HFFc6 (cell line): Measurements from ENCODE around the gene SAFB. TPM values are rescaled to one million over a fixed set of nuclear protein-coding genes. Genes with fewer than 3 reads are reported as not detected.

Source experiments
- DNase-seq: peaks from one replicate; pipeline ENCODE4 v3.0.0-alpha.2; 2018
- H3K27ac Mint-ChIP-seq: 2 replicates; pipeline ENCODE4 v1.8.0; 2020; ENCODE audit warnings: mild to moderate bottlenecking, mixed read lengths
- H3K27me3 Mint-ChIP-seq: 2 replicates; pipeline ENCODE4 v1.8.0; 2021; ENCODE audit warnings: mild to moderate bottlenecking, moderate library complexity, mixed read lengths; ENCODE audit not compliant: insufficient read depth
- H3K36me3 Mint-ChIP-seq: 2 replicates; pipeline ENCODE4 v1.8.0; 2021; ENCODE audit warnings: low read depth, mixed read lengths
- H3K4me1 Mint-ChIP-seq: 2 replicates; pipeline ENCODE4 v1.8.0; 2020; ENCODE audit warnings: low read depth, mixed read lengths
- H3K4me3 Mint-ChIP-seq: 2 replicates; pipeline ENCODE4 v1.8.0; 2020; ENCODE audit warnings: mild to moderate bottlenecking, moderate library complexity, mixed read lengths
- H3K9me3 Mint-ChIP-seq: 2 replicates; pipeline ENCODE4 v1.8.0; 2020; ENCODE audit warnings: mild to moderate bottlenecking, mixed read lengths
- CTCF ChIP-seq: fragments of 200-600 bp; sonication (generic); IDR thresholded peaks from 2 replicates; pipeline ENCODE4 v1.5.0; 2021; ENCODE audit warnings: antibody characterized with exemption, mild to moderate bottlenecking
- long read RNA-seq: library from polyadenylated mRNA; unstranded; transcript quantifications from one replicate; pipeline ENCODE4 v2.0.0, GENCODE V29; 2019
- total RNA-seq, 6 experiments: library from RNA; stranded (reverse); fragmentation: NEBNext Ultra II Directional; extraction: Animal tissue kit (Norgen Biotek cat#: 25700); gene quantifications; 2 replicates in 1 of 6; 3 replicates in 5 of 6; pipeline ENCODE4 v1.2.3, GENCODE V29; 2021

The SAFB gene
- 10 to 100 TPM; 41.7 to 53.6 (median 49.3) TPM for total RNA-seq
- long read RNA-seq, transcript SAFB-211 (21 exons, 3,014 nt): major isoform, 30 of 75 reads
- long read RNA-seq, transcript SAFB-205 (21 exons, 2,842 nt): minor isoform, 18 of 75 reads
- long read RNA-seq, partial matches to known transcripts: 13 of 75 reads
- long read RNA-seq, other reads (novel, unspliced or antisense): 10 of 75 reads

DNA sequence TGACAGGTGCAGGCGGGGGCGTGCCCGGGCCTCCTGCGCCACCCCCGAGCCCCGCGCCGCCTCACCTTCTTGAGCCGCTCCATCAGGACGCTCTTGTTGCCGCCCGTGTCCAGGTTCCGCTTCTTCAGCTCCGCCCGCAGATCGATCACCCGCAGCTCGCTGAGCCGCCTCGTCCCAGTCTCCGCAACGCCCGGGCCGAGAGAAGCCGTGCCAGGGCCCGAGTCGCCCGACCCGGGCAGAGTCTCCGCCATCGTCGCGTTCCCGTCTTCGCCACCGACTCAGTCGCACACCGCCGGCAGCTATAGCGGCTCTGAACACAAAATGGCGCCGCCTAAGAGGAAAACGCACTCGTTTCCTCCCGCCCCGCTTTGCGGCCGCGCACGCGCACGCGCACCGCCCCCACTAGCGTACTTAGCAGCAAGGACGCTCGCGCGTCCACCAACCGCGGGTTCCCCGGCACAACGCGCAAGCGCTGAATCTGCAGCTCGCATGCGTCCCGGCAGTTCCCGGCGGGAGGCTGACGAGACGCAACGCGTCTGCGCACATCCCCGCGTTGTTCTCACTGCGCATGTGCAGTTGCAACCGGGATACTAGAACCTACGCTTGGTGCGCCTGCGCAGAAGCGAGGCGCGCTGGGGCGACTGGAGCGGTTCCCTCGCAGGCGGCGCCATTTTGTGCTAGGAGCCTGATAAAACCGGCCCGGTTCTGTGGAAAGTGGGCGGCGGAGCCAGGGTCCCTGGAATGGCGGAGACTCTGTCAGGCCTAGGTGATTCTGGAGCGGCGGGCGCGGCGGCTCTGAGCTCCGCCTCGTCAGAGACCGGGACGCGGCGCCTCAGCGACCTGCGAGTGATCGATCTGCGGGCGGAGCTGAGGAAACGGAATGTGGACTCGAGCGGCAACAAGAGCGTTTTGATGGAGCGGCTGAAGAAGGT, at the start of gene SAFB, which contains the start of gene SAFB2:
Gene SAFB (plus strand): TSS at position 619 of the 932 bp plus-strand sequence. CDS start 123 bp downstream, at position 742.
Gene SAFB2 (minus strand): TSS at position 312 of the 932 bp plus-strand sequence. CDS start 61 bp downstream, at position 251.
- peaks cover 3% of the 10 kb centered on the region; the same call in 1 of the 2 replicates for H3K9me3 Mint-ChIP-seq
- H3K4me3 Mint-ChIP-seq: peak within 1 kb of the TSS; percentile 100
- peaks cover 54% of the 10 kb centered on the region for H3K4me1 Mint-ChIP-seq
- H3K27ac Mint-ChIP-seq: peak within 1 kb of the TSS; percentile 100
- peak; percentile 99 for DNase-seq
- H3K27me3 Mint-ChIP-seq: peaks cover 3% of the 10 kb centered on the region
- peaks cover 65% of the 10 kb centered on the region for H3K36me3 Mint-ChIP-seq
- no peak for TF ChIP-seq CTCF

- Mint-ChIP-seq H3K36me3 (no peaks in the 10 kb centered on the region), H3K9me3 (no peaks in the 10 kb centered on the region), H3K27ac (no peak overlapping the region), H3K4me3 (no peak overlapping the region), H3K27me3 (no peaks in the 10 kb centered on the region), H3K4me1 (peaks cover 11% of the 10 kb centered on the region)
- TF ChIP-seq CTCF: no peak
- no peak for DNase-seq
Observed at GRCh38 chr19:5575590-5575989, 47.3 kb upstream of the SAFB start.

- DNase-seq: peak; percentile 9
- no peaks in the 10 kb centered on the region for H3K9me3 Mint-ChIP-seq
- peak; percentile 100 for TF ChIP-seq CTCF
- no peaks in the 10 kb centered on the region for H3K36me3 Mint-ChIP-seq
- H3K27ac Mint-ChIP-seq: no peak overlapping the region
- H3K27me3 Mint-ChIP-seq: no peaks in the 10 kb centered on the region
- peaks cover 11% of the 10 kb centered on the region for H3K4me1 Mint-ChIP-seq
- peak overlapping the region; percentile 62 for H3K4me3 Mint-ChIP-seq
Observed at GRCh38 chr19:5578097-5578846, 44.6 kb upstream of the SAFB start.

DNA sequence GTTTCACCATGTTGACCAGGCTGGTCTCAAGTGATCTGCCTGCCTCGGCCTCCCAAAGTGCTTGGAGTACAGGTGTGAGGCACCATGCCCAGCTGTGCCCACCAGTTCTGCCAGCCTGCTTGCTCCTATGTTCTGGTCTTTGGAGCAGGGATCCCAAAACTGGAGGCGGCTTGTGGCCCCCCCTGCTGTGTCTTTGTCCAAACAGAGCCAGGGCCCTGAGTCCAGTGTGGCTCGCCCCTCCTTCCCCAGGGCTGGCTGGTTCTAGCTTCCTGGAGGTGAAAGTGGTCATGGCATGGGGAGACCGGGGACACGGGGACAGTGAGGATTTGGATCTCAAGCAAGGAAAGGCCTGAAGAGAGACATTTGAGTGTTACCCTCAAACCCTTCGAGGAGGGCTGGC, 43.6 kb upstream of the SAFB start:
- no peak for TF ChIP-seq CTCF
- H3K27ac Mint-ChIP-seq: no peak overlapping the region
- H3K9me3 Mint-ChIP-seq: no peaks in the 10 kb centered on the region
- no peak for DNase-seq
- peaks cover 11% of the 10 kb centered on the region for H3K4me1 Mint-ChIP-seq
- no peaks in the 10 kb centered on the region for H3K36me3 Mint-ChIP-seq
- no peak overlapping the region for H3K4me3 Mint-ChIP-seq
- H3K27me3 Mint-ChIP-seq: no peaks in the 10 kb centered on the region

GRCh38 chr19:5579697-5580096, 43.2 kb upstream of the SAFB start:
- Mint-ChIP-seq H3K9me3 (no peaks in the 10 kb centered on the region), H3K27ac (no peak overlapping the region)

More at GRCh38 chr19:5579697-5580096, 43.2 kb upstream of the SAFB start:
- H3K4me1 Mint-ChIP-seq: peaks cover 11% of the 10 kb centered on the region
- no peak for TF ChIP-seq CTCF
- H3K27me3 Mint-ChIP-seq: no peaks in the 10 kb centered on the region
- H3K36me3 Mint-ChIP-seq: no peaks in the 10 kb centered on the region
- no peak overlapping the region for H3K4me3 Mint-ChIP-seq
- no peak for DNase-seq
